Stimulated activated CD4-positive, alpha-beta T cell treated with anti-CD3 and anti-CD28 coated beads, Interleukin-1b, Interleukin-23, amount 100 ng/mL, for 1 hour (primary cell): ENCODE results near the gene LRMDA.

Experiments used
- DNase-seq, 2 donors: peaks; one replicate each; pipeline ENCODE4 v3.0.0-alpha.2; 2020; ENCODE audit warnings: low read depth in 2 of 2

The LRMDA gene

GRCh38 chr10:75431180-75432111, at the start of gene LRMDA:
Gene LRMDA, plus strand, starts transcription at chr10:75431624.
- no peak for DNase-seq

- DNase-seq: no peak
Measured at GRCh38 chr10:75386128-75386527, 45.3 kb upstream of the LRMDA start.

GRCh38 chr10:75388082-75388481, 43.3 kb upstream of the LRMDA start:
- no peak for DNase-seq

GRCh38 chr10:75390178-75390577, 41.2 kb upstream of the LRMDA start:
- no peak for DNase-seq

- DNase-seq: no peak
Measured at GRCh38 chr10:75392271-75392670, 39.2 kb upstream of the LRMDA start.

GRCh38 chr10:75392744-75393143, 38.7 kb upstream of the LRMDA start:
- no peak for DNase-seq

GRCh38 chr10:75394221-75394620, 37.2 kb upstream of the LRMDA start:
- no peak for DNase-seq

GRCh38 chr10:75395066-75395931, 36.1 kb upstream of the LRMDA start:
- no peak for DNase-seq

- DNase-seq: no peak
Measured at GRCh38 chr10:75395932-75396630, 35.3 kb upstream of the LRMDA start.

- no peak for DNase-seq
Measured at GRCh38 chr10:75396631-75397495, 34.6 kb upstream of the LRMDA start.

- DNase-seq: no peak
Measured at GRCh38 chr10:75397496-75398199, 33.8 kb upstream of the LRMDA start.

- no peak for DNase-seq
Measured at GRCh38 chr10:75398200-75398691, 33.2 kb upstream of the LRMDA start.

GRCh38 chr10:75398692-75399460, 32.5 kb upstream of the LRMDA start:
- no peak for DNase-seq

GRCh38 chr10:75399461-75400162, 31.8 kb upstream of the LRMDA start:
- DNase-seq: no peak

- DNase-seq: no peak
Measured at GRCh38 chr10:75400163-75400770, 31.2 kb upstream of the LRMDA start.

- DNase-seq: no peak
Measured at GRCh38 chr10:75400771-75401568, 30.5 kb upstream of the LRMDA start.
